ENCODE data around the gene RPP38. TPM values are rescaled to one million over a fixed set of nuclear protein-coding genes. Genes with fewer than 3 reads are reported as not detected.
A peak's percentile ranks its signal among the peaks of the same experiment; 100 is the strongest.

Gene RPP38
- total and polyA plus RNA-seq, 2 of the 13 experiments (the other 11 are each of a cell fraction or from before 2014, with no cell fraction given) = 11.7 to 16.4 TPM

DNA sequence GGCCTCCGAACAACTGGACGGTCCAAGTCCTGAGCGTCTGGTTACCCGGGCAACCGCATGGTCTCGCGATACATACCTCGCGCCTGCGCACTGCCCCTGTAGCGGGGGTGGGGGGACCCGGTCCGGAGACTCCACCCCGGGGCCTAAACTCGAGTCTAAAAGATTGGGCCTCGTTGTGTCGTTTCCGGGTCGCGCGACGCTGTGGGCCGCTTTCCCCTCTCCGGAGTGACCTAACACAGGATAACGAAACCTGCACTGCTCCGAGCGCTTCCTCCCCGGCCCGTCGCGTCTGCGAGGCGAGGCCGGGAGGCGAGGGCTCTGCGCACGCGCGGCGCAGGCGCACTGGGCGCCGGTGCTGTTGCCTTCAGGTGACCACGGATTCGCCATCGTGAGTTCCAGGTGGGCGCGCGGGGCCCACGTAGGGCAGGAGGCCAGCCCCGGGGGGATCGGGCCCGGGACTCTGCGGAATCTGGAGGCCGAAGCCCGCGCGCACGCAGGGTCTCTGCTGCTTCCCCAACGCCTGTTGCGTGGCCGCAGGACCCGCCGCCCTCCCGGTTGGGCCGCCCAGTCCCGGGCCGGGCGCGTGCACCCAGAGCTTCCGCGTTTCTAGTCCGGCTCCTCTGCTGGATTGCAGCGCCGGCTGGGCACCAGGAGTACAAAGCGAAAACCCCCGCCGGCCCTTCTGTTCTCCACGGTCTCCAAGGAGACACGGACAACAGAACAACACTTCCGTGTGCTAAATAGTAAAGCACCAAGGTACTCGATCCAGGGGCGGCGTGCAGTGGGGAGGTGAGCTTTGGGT, at the start of gene RPP38 (continued):
- TF ChIP-seq BRF2 (CRISPR knock-in tag; IDR thresholded peaks at IDR 0.05) (peak; percentile 93), ZNF580 (CRISPR knock-in tag; IDR thresholded peaks at IDR 0.05; ENCODE audit: borderline replicate concordance, low read depth) (no peak; the same call in 1 of the 2 replicates), ZNF430 (CRISPR knock-in tag; IDR thresholded peaks at IDR 0.05) (peak; percentile 80; the same call in 1 of the 2 replicates), HMG20B (CRISPR knock-in tag; conservative IDR thresholded peaks at IDR 0.05) (no peak), SMAD1 (CRISPR knock-in tag; IDR thresholded peaks at IDR 0.05; ENCODE audit: borderline replicate concordance, low read depth) (0 out of 2 replicates have a peak, but pooled peaks have one; percentile 14), NFIC (IDR thresholded peaks at IDR 0.05; ENCODE audit: low read length) (no peak), TBP (CRISPR knock-in tag; IDR thresholded peaks at IDR 0.05) (0 out of 2 replicates have a peak, but pooled peaks have one; percentile 30), ARID4A (CRISPR knock-in tag; IDR thresholded peaks at IDR 0.05; ENCODE audit: borderline replicate concordance) (peak; percentile 96), HMGA1 (CRISPR knock-in tag; conservative IDR thresholded peaks at IDR 0.05) (no peak), ZBTB14 (CRISPR knock-in tag; IDR thresholded peaks at IDR 0.05) (peak; percentile 72), SPEN (CRISPR knock-in tag; IDR thresholded peaks at IDR 0.05; ENCODE audit: low read depth) (peak; percentile 93), SMC3 (IDR thresholded peaks at IDR 0.05; ENCODE audit: low read length) (no peak), ZNF543 (CRISPR knock-in tag; IDR thresholded peaks at IDR 0.05) (peak; percentile 79; the same call in 1 of the 2 replicates), KLF15 (CRISPR knock-in tag; IDR thresholded peaks at IDR 0.05; ENCODE audit: borderline replicate concordance) (no peak; the same call in 1 of the 2 replicates)
- TF ChIP-seq, protein P1, sequence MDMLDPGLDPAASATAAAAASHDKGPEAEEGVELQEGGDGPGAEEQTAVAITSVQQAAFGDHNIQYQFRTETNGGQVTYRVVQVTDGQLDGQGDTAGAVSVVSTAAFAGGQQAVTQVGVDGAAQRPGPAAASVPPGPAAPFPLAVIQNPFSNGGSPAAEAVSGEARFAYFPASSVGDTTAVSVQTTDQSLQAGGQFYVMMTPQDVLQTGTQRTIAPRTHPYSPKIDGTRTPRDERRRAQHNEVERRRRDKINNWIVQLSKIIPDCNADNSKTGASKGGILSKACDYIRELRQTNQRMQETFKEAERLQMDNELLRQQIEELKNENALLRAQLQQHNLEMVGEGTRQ (IDR thresholded peaks at IDR 0.05; ENCODE audit: low read depth, low read length) = no peak
- TF ChIP-seq, protein P1 (CRISPR knock-in tag; IDR thresholded peaks at IDR 0.05; ENCODE audit: borderline replicate concordance) = peak; percentile 63
- TF ChIP-seq, protein P2, sequence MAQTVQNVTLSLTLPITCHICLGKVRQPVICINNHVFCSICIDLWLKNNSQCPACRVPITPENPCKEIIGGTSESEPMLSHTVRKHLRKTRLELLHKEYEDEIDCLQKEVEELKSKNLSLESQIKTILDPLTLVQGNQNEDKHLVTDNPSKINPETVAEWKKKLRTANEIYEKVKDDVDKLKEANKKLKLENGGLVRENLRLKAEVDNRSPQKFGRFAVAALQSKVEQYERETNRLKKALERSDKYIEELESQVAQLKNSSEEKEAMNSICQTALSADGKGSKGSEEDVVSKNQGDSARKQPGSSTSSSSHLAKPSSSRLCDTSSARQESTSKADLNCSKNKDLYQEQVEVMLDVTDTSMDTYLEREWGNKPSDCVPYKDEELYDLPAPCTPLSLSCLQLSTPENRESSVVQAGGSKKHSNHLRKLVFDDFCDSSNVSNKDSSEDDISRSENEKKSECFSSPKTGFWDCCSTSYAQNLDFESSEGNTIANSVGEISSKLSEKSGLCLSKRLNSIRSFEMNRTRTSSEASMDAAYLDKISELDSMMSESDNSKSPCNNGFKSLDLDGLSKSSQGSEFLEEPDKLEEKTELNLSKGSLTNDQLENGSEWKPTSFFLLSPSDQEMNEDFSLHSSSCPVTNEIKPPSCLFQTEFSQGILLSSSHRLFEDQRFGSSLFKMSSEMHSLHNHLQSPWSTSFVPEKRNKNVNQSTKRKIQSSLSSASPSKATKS (CRISPR knock-in tag; IDR thresholded peaks at IDR 0.05) = no peak
